Mucosa of descending colon (tissue), 3 donors: Measurements from ENCODE around the gene ZNF800. TPM values are rescaled to one million over a fixed set of nuclear protein-coding genes. Genes with fewer than 3 reads are reported as not detected.

Source experiments
- ATAC-seq: fragments of 200-7000 bp; cut with Tn5 transposase; one replicate; pipeline ENCODE4 v1.9.1; 2020; ENCODE audit warnings: mild to moderate bottlenecking, moderate library complexity
- DNase-seq, 3 donors: peaks; one replicate each; pipeline ENCODE4 v3.0.0-alpha.2; 2020
- H3K36me3 ChIP-seq: fragments of 200-600 bp; one replicate; pipeline ENCODE4 v1.8.0; 2021; ENCODE audit warnings: low read depth, mild to moderate bottlenecking
- H3K4me1 ChIP-seq: fragments of 200-600 bp; one replicate; pipeline ENCODE4 v1.8.0; 2021; ENCODE audit warnings: low read depth, mild to moderate bottlenecking
- H3K4me3 ChIP-seq: fragments of 200-600 bp; one replicate; pipeline ENCODE4 v1.8.0; 2021; ENCODE audit warnings: mild to moderate bottlenecking
- H3K9me3 ChIP-seq: fragments of 200-600 bp; one replicate; pipeline ENCODE4 v1.8.0; 2021; ENCODE audit warnings: mild to moderate bottlenecking
- CTCF ChIP-seq: fragments of 200-600 bp; IDR thresholded peaks from one replicate; pipeline ENCODE4 v1.8.0; 2022; ENCODE audit warnings: antibody characterized with exemption, mild to moderate bottlenecking
- intact Hi-C, 2 donors: fragments of 100-400 bp; cut with DNase I in 1 of 2; cut with micrococcal nuclease in 1 of 2; formaldehyde crosslinking; loops; one replicate each; pipeline versions ENCODE4 v1.11.0 to v1.11.1; 2022; cut with DNase I, micrococcal nuclease
- total RNA-seq, 3 donors: library from RNA; stranded (reverse); fragmentation: NEBNext Ultra II Directional in 2 of 3; extraction: Animal tissue kit (Norgen Biotek cat#: 25700) in 2 of 3; gene quantifications; one replicate each; pipeline versions ENCODE4 v1.2.1 to v1.2.4, GENCODE V29; 2021 to 2023
- donor health status: DM: no; HTN: no; CAD: no; lungs with moderate emphysema.
- donor health status: DM: no; HTN: no; CAD: no.
- donor health status: DM: no; HTN: yes; CAD: no.

The ZNF800 gene
- total RNA-seq, 3 donors from 2014 or later, result 26.9 to 38.7 (median 35.6) TPM

- TF ChIP-seq CTCF, result no peak
- ATAC-seq, result no peak
- no peak overlapping the region for H3K4me3 ChIP-seq
Observed at GRCh38 chr7:127419196-127419595, 26.7 kb upstream of the ZNF800 start.

DNA sequence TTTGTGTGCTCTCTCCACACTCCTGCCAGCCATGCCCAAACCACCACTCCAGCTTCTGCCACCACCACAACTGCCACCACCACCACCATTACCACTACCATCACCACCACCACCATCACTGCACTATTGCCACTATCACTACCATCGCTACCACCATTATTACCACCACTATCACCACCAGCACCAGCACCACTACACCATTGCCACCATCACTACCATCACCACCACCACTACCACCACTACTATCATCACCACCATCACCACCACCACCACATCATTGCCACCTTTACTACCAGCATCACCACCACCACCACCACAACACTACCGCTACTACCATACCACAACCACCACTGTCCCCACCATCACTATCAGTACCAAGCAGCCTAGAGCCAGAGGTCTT is 26.0 kb upstream of the ZNF800 start:
- intact Hi-C loops, result no loop called here
- no peak for ATAC-seq
- no peaks in the 10 kb centered on the region for H3K9me3 ChIP-seq
- H3K36me3 ChIP-seq, result no peaks in the 10 kb centered on the region
- no peak overlapping the region for H3K4me3 ChIP-seq
- H3K4me1 ChIP-seq, result no peaks in the 10 kb centered on the region
- no peak for TF ChIP-seq CTCF
- no peak for DNase-seq

More at GRCh38 chr7:127419196-127419595, 26.7 kb upstream of the ZNF800 start:
- Histone ChIP-seq H3K36me3 (no peaks in the 10 kb centered on the region), H3K9me3 (no peaks in the 10 kb centered on the region), H3K4me1 (no peaks in the 10 kb centered on the region)
- intact Hi-C loops, result no loop called here
- DNase-seq, result no peak

DNA sequence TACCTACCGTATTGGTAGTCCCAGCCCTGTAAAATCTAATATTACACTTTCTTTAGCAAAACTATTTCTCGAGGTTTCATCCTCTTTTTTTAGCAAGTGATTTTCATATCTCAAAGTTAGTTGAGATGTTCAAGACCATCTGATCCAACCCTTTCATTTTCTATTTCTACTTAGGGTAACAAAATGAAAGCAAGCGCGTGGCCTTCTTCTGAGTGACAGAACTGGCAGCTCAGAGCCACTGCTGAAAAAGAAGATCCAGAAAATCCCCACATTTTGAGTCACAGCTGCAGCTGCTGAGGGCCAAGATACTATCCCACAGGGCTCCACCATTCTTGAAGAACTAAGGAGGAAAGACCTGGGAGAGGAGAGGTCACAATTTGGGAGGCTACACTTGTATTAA is 24.8 kb upstream of the ZNF800 start:
- H3K4me1 ChIP-seq, result no peaks in the 10 kb centered on the region
- no peaks in the 10 kb centered on the region for H3K36me3 ChIP-seq
- no peaks in the 10 kb centered on the region for H3K9me3 ChIP-seq
- H3K4me3 ChIP-seq, result no peak overlapping the region
- no peak for ATAC-seq
- intact Hi-C loops, result no loop called here
- DNase-seq, result peak in 1 of 3 donors; percentile 9
- TF ChIP-seq CTCF, result no peak

DNA sequence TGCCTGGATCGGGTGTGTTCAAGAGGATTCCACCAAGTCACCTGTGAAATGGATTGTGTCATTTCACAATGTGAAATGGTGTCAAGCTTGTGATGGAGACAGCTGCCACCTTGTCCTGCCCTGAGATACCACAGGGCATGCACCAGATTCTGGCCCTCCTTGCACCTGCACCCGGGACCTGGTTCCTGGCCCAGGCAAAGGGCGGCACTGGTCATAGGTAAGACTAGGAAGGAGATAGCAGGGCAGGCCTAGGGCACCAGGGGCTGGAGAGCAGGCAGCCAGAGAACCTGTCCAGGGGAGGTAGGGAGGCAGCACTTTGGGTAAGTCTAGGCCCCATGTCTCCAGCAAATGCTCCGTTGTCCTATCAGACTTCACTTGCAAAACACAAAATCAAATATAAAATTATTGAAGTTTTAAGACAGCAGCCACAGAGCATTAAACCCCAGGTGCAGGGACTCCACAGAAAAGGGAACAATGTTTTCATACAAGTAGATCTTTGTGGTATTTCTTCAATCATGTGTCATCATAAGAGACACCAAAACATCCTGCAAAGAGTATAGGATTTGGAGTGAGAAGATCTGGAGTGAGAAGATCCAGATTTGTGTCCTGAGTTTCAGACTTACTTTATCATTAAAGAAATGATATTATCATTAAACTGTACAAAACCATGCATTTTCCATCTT is 22.7 kb upstream of the ZNF800 start:
- H3K4me3 ChIP-seq, result no peak overlapping the region
- TF ChIP-seq CTCF, result no peak
- intact Hi-C loops, result no loop called here
- no peaks in the 10 kb centered on the region for H3K36me3 ChIP-seq
- DNase-seq (no peak), ATAC-seq (no peak)
- H3K9me3 ChIP-seq, result no peaks in the 10 kb centered on the region
- H3K4me1 ChIP-seq, result no peaks in the 10 kb centered on the region

- ATAC-seq, result peak; percentile 67
- no peak for DNase-seq
- H3K36me3 ChIP-seq, result no peaks in the 10 kb centered on the region
- H3K9me3 ChIP-seq, result no peaks in the 10 kb centered on the region
- H3K4me1 ChIP-seq, result no peaks in the 10 kb centered on the region
- TF ChIP-seq CTCF, result no peak
- intact Hi-C loops, result no loop called here
- no peak overlapping the region for H3K4me3 ChIP-seq
Observed at GRCh38 chr7:127413962-127414361, 21.5 kb upstream of the ZNF800 start.

DNA sequence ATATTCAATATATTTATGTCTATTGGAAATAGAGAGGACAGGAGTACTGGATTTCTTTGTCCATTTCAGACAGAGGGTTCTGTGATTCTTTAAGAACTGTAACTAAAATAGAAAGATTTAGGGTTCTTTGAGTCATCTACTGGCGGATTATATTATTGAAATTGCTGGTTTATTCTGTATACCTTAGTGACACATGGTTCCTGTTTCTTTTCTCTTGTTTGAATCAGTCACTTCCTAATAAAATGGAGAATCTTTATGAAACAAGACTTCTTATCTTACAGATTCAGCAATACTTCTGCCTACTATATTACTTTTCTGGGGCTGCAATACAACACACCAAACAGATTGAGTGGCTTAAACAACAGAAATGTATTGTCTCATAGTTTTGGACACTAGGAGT is 20.8 kb upstream of the ZNF800 start:
- H3K4me1 ChIP-seq, result no peaks in the 10 kb centered on the region
- DNase-seq, result no peak
- no peak for TF ChIP-seq CTCF
- no peak overlapping the region for H3K4me3 ChIP-seq
- no peak for ATAC-seq
- H3K36me3 ChIP-seq, result no peaks in the 10 kb centered on the region
- no peaks in the 10 kb centered on the region for H3K9me3 ChIP-seq
- intact Hi-C loops, result no loop called here
